ENCODE data around the gene XBP1.

DNA sequence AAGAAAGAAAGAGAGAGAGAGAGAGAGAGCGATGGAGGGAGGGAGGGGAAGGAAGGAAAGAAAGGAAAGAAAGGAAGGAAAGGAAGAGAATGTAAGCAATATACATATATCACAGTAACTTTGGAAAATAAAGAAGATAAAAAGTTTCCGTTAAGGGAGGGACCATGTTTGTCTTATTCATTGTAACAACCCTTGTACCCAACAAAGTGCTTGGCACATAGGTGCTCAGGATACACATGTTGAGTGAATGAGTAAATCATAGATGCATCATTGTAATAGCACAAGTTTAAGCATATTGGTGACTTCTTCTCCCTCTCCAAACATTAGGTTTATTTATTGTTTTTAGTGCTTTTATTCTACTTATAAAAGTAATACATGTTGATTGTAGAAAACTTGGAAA lies 43.3 kb upstream of the XBP1 start:
- TF ChIP-seq POLR2A (IDR thresholded peaks at IDR 0.05; ENCODE audit: low read depth, low read length) (no peak), POLR2AphosphoS5 (IDR thresholded peaks at IDR 0.05; ENCODE audit: low read depth, low read length) (no peak), TAF1 (IDR thresholded peaks at IDR 0.05; ENCODE audit: borderline replicate concordance, low read depth, low read length) (no peak)

Data from GM12892 (cell line).